WTC11 (cell line): Measurements from ENCODE around the gene GNPDA1.

Experiments
- AR ChIP-seq: fragments of 250-450 bp; sonication (Bioruptor Pico); IDR thresholded peaks from 2 replicates; pipeline ENCODE4 v1.9.0; 2021; ENCODE audit warnings: mild to moderate bottlenecking
- CTCF ChIP-seq: fragments of 200-600 bp; IDR thresholded peaks from 2 replicates; pipeline ENCODE4 v1.8.0; 2022; ENCODE audit warnings: antibody characterized with exemption
- HMGA2 ChIP-seq: fragments of 250-450 bp; sonication (Bioruptor Pico); IDR thresholded peaks from 2 replicates; pipeline ENCODE4 v1.4.0; 2021; ENCODE audit warnings: mild to moderate bottlenecking, moderate library complexity

- TF ChIP-seq AR (CRISPR knock-in tag) (no peak), CTCF (no peak), HMGA2 (CRISPR knock-in tag) (no peak)
These were observed 17.2 kb downstream of the GNPDA1 start for GRCh38 chr5:141995656-141996055.
